Measurements from ENCODE around the gene VAV3. TPM values are rescaled to one million over a fixed set of nuclear protein-coding genes. Genes with fewer than 3 reads are reported as not detected.
A peak's percentile ranks its signal among the peaks of the same experiment; 100 is the strongest.

VAV3 gene
- total RNA-seq, 2 donors from 2014 or later: 11.6 to 14.1 TPM

- no peak overlapping the region for H3K4me3 Mint-ChIP-seq
- peaks cover 7 to 9% of the 10 kb centered on the region in 2 donors for H3K4me1 Mint-ChIP-seq (ENCODE audit: low read depth in 2 of 2)
- H3K9me3 Mint-ChIP-seq: no peaks in the 10 kb centered on the region
- H3K27ac Mint-ChIP-seq: no peak overlapping the region
- H3K36me3 Mint-ChIP-seq: peaks cover 5% of the 10 kb centered on the region
- H3K27me3 Mint-ChIP-seq: no peaks in the 10 kb centered on the region
- ATAC-seq (no peak), DNase-seq (ENCODE audit: low spot score) (no peak)
Observed at GRCh38 chr1:107599220-107599619, 365.8 kb downstream of the VAV3 start.

- ATAC-seq (no peak), DNase-seq (ENCODE audit: low spot score) (no peak)
- H3K4me3 Mint-ChIP-seq: no peak overlapping the region
- peaks cover 5% of the 10 kb centered on the region for H3K36me3 Mint-ChIP-seq
- no peaks in the 10 kb centered on the region for H3K27me3 Mint-ChIP-seq
- H3K9me3 Mint-ChIP-seq: no peaks in the 10 kb centered on the region
- H3K27ac Mint-ChIP-seq: no peak overlapping the region
- peaks cover 16% of the 10 kb centered on the region in 2 donors for H3K4me1 Mint-ChIP-seq (ENCODE audit: low read depth in 2 of 2)
Observed at GRCh38 chr1:107597290-107597689, 367.7 kb downstream of the VAV3 start.

- H3K4me1 Mint-ChIP-seq (ENCODE audit: low read depth in 2 of 2): peaks cover 16% of the 10 kb centered on the region in 2 donors
- H3K27ac Mint-ChIP-seq: no peak overlapping the region
- ATAC-seq (no peak), DNase-seq (ENCODE audit: low spot score) (no peak)
- H3K4me3 Mint-ChIP-seq: no peak overlapping the region
- H3K36me3 Mint-ChIP-seq: peaks cover 5% of the 10 kb centered on the region
- H3K27me3 Mint-ChIP-seq: no peaks in the 10 kb centered on the region
- H3K9me3 Mint-ChIP-seq: no peaks in the 10 kb centered on the region
Observed at GRCh38 chr1:107594536-107594935, 370.4 kb downstream of the VAV3 start.

- peak overlapping the region; percentile 5 to 13 for H3K27ac Mint-ChIP-seq
- no peak for DNase-seq (ENCODE audit: low spot score)
- H3K4me1 Mint-ChIP-seq (ENCODE audit: low read depth in 2 of 2): peaks cover 13 to 16% of the 10 kb centered on the region in 2 donors
- no peaks in the 10 kb centered on the region for H3K9me3 Mint-ChIP-seq
- peak; percentile 83 to 90 for ATAC-seq
- H3K36me3 Mint-ChIP-seq: peaks cover 5% of the 10 kb centered on the region
- peak overlapping the region; percentile 2 for H3K4me3 Mint-ChIP-seq
- H3K27me3 Mint-ChIP-seq: no peaks in the 10 kb centered on the region
Observed at GRCh38 chr1:107593501-107594209, 371.3 kb downstream of the VAV3 start.

- H3K4me1 Mint-ChIP-seq (ENCODE audit: low read depth in 2 of 2): peaks cover 21% of the 10 kb centered on the region in 2 donors
- no peak overlapping the region for H3K4me3 Mint-ChIP-seq
- DNase-seq (ENCODE audit: low spot score) (no peak), ATAC-seq (no peak)
- no peaks in the 10 kb centered on the region for H3K9me3 Mint-ChIP-seq
- H3K27me3 Mint-ChIP-seq: no peaks in the 10 kb centered on the region
- peaks cover 2% of the 10 kb centered on the region for H3K36me3 Mint-ChIP-seq
- no peak overlapping the region for H3K27ac Mint-ChIP-seq
Observed at GRCh38 chr1:107590900-107591622, 373.9 kb downstream of the VAV3 start.

- H3K4me1 Mint-ChIP-seq (ENCODE audit: low read depth in 2 of 2): peaks cover 24 to 26% of the 10 kb centered on the region in 2 donors
- DNase-seq (ENCODE audit: low spot score) (no peak), ATAC-seq (no peak)
- no peaks in the 10 kb centered on the region for H3K9me3 Mint-ChIP-seq
- H3K27ac Mint-ChIP-seq: no peak overlapping the region
- H3K36me3 Mint-ChIP-seq: peaks cover 5% of the 10 kb centered on the region
- H3K27me3 Mint-ChIP-seq: no peaks in the 10 kb centered on the region
- H3K4me3 Mint-ChIP-seq: no peak overlapping the region
Observed at GRCh38 chr1:107590087-107590486, 374.9 kb downstream of the VAV3 start.

GRCh38 chr1:107588321-107588720 lies 376.7 kb downstream of the VAV3 start:
- H3K9me3 Mint-ChIP-seq: no peaks in the 10 kb centered on the region
- no peak overlapping the region for H3K4me3 Mint-ChIP-seq

GRCh38 chr1:107575226-107575625 lies 389.8 kb downstream of the VAV3 start:
- no peaks in the 10 kb centered on the region for H3K27me3 Mint-ChIP-seq

More at GRCh38 chr1:107588321-107588720, 376.7 kb downstream of the VAV3 start:
- Mint-ChIP-seq H3K27ac (no peak overlapping the region), H3K36me3 (peaks cover 5% of the 10 kb centered on the region), H3K4me1 (ENCODE audit: low read depth in 2 of 2) (peaks cover 11% of the 10 kb centered on the region in 2 donors), H3K27me3 (no peaks in the 10 kb centered on the region)
- ATAC-seq (peak; percentile 57 to 66), DNase-seq (ENCODE audit: low spot score) (no peak)

GRCh38 chr1:107574044-107574443 lies 390.9 kb downstream of the VAV3 start:
- no peaks in the 10 kb centered on the region for H3K27me3 Mint-ChIP-seq
- ATAC-seq (no peak), DNase-seq (ENCODE audit: low spot score) (no peak)
- H3K4me1 Mint-ChIP-seq (ENCODE audit: low read depth in 2 of 2): no peaks in the 10 kb centered on the region
- H3K27ac Mint-ChIP-seq: no peak overlapping the region
- no peaks in the 10 kb centered on the region for H3K9me3 Mint-ChIP-seq
- no peaks in the 10 kb centered on the region for H3K36me3 Mint-ChIP-seq
- no peak overlapping the region for H3K4me3 Mint-ChIP-seq

More at GRCh38 chr1:107575226-107575625, 389.8 kb downstream of the VAV3 start:
- DNase-seq (ENCODE audit: low spot score) (no peak), ATAC-seq (no peak)
- no peak overlapping the region for H3K27ac Mint-ChIP-seq
- H3K4me1 Mint-ChIP-seq (ENCODE audit: low read depth in 2 of 2): no peaks in the 10 kb centered on the region
- H3K36me3 Mint-ChIP-seq: no peaks in the 10 kb centered on the region
- H3K9me3 Mint-ChIP-seq: no peaks in the 10 kb centered on the region
- no peak overlapping the region for H3K4me3 Mint-ChIP-seq

- Mint-ChIP-seq H3K9me3 (no peaks in the 10 kb centered on the region), H3K27me3 (no peaks in the 10 kb centered on the region), H3K4me1 (ENCODE audit: low read depth in 2 of 2) (no peaks in the 10 kb centered on the region), H3K4me3 (no peak overlapping the region), H3K27ac (no peak overlapping the region), H3K36me3 (no peaks in the 10 kb centered on the region)
- ATAC-seq (no peak), DNase-seq (ENCODE audit: low spot score) (no peak)
Observed at GRCh38 chr1:107572674-107573211, 392.2 kb downstream of the VAV3 start.

- Mint-ChIP-seq H3K36me3 (no peaks in the 10 kb centered on the region), H3K4me3 (no peak overlapping the region), H3K27me3 (no peaks in the 10 kb centered on the region), H3K4me1 (ENCODE audit: low read depth in 2 of 2) (no peaks in the 10 kb centered on the region), H3K9me3 (no peaks in the 10 kb centered on the region), H3K27ac (no peak overlapping the region)
- DNase-seq (ENCODE audit: low spot score) (no peak), ATAC-seq (no peak)
Observed at GRCh38 chr1:107570768-107571167, 394.2 kb downstream of the VAV3 start.

- Mint-ChIP-seq H3K27ac (no peak overlapping the region), H3K36me3 (no peaks in the 10 kb centered on the region), H3K4me1 (ENCODE audit: low read depth in 2 of 2) (no peaks in the 10 kb centered on the region), H3K9me3 (no peaks in the 10 kb centered on the region), H3K27me3 (no peaks in the 10 kb centered on the region), H3K4me3 (no peak overlapping the region)
- no peak for ATAC-seq
- no peak for DNase-seq (ENCODE audit: low spot score)
Observed at GRCh38 chr1:107563441-107563840, 401.5 kb downstream of the VAV3 start.

- ATAC-seq (no peak), DNase-seq (ENCODE audit: low spot score) (no peak)
- no peaks in the 10 kb centered on the region for H3K9me3 Mint-ChIP-seq
- H3K4me3 Mint-ChIP-seq: no peak overlapping the region
- no peaks in the 10 kb centered on the region for H3K4me1 Mint-ChIP-seq (ENCODE audit: low read depth in 2 of 2)
- H3K36me3 Mint-ChIP-seq: no peaks in the 10 kb centered on the region
- H3K27me3 Mint-ChIP-seq: no peaks in the 10 kb centered on the region
- H3K27ac Mint-ChIP-seq: no peak overlapping the region
Observed at GRCh38 chr1:107559881-107560280, 405.1 kb downstream of the VAV3 start.

- H3K36me3 Mint-ChIP-seq: no peaks in the 10 kb centered on the region
- no peak overlapping the region for H3K4me3 Mint-ChIP-seq
- H3K9me3 Mint-ChIP-seq: no peaks in the 10 kb centered on the region
- no peaks in the 10 kb centered on the region for H3K4me1 Mint-ChIP-seq (ENCODE audit: low read depth in 2 of 2)
- ATAC-seq: no peak
- H3K27me3 Mint-ChIP-seq: peaks cover 0 to 7% of the 10 kb centered on the region in 2 donors
- DNase-seq (ENCODE audit: low spot score): no peak
- no peak overlapping the region for H3K27ac Mint-ChIP-seq
Observed at GRCh38 chr1:107557095-107557494, 407.9 kb downstream of the VAV3 start.

All from natural killer cell treated with Interleukin-12 subunit alpha and Interleukin-12 subunit beta and Interleukin-15 and Interleukin-18, amount 100 ng/mL, for 72 hours (primary cell).